Measurements from ENCODE around the gene CRKL.
"Not testable (repeated sequence)": the region's sequence is repeated elsewhere in the genome, so short reads cannot be mapped to it uniquely, and the experiment has no call there.

The CRKL gene

DNA sequence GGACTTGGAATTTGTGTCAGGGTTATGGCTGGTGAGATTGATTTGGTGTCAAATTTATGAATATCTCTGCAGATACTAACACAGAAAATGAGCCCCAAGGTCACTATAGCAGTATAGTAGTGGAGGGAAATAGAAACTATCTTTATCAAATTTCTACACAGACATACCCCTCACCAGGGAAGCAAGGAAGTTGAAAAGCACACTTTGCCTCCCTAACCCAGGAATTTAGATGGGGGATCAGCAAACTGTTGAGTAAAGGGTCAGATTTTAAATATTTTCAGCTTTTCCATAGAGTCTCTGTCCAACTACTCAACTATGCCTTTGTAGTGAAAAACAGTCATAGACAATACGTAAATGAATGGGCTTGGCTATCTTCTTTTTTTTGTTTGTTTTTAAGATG is 12.8 kb downstream of the CRKL start:
- POLR2A ChIA-PET: no interaction called here
- no peak for DNase-seq (ENCODE audit: low read depth, low spot score)
- CTCF ChIA-PET: interaction anchor here (1.5 to 1.9 kb wide), 2 partner anchors 8 to 10 kb away, joined by 4 to 8 read pairs; no protein-coding TSS in a partner anchor
- no peak overlapping the region for H3K4me3 ChIP-seq (ENCODE audit: low read depth, low read length)
- TF ChIP-seq, protein P1, sequence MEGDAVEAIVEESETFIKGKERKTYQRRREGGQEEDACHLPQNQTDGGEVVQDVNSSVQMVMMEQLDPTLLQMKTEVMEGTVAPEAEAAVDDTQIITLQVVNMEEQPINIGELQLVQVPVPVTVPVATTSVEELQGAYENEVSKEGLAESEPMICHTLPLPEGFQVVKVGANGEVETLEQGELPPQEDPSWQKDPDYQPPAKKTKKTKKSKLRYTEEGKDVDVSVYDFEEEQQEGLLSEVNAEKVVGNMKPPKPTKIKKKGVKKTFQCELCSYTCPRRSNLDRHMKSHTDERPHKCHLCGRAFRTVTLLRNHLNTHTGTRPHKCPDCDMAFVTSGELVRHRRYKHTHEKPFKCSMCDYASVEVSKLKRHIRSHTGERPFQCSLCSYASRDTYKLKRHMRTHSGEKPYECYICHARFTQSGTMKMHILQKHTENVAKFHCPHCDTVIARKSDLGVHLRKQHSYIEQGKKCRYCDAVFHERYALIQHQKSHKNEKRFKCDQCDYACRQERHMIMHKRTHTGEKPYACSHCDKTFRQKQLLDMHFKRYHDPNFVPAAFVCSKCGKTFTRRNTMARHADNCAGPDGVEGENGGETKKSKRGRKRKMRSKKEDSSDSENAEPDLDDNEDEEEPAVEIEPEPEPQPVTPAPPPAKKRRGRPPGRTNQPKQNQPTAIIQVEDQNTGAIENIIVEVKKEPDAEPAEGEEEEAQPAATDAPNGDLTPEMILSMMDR (IDR thresholded peaks at IDR 0.05; ENCODE audit: insufficient read depth, low read length, missing control alignments): no peak

DNA sequence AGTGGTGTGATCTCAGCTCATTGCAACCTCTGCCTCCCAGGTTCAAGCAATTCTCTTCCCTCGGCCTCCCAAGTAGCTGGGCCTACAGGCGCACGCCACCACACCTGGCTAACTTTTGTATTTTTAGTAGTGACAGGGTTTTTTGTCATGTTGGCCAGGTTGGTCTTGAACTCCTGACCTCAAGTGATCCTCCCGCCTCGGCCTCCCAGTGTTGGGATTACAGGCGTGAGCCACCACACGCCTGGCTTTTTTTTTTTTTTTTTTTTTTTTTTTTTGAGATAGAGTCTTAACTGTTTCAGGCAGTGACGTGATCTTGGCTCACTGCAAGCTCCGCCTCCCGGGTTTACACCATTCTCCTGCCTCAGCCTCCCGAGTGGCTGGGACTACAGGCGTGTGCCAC is 13.2 kb downstream of the CRKL start:
- CTCF ChIA-PET: interaction anchor here (1.5 to 1.9 kb wide), 3 partner anchors 9 to 45 kb away, joined by 4 to 8 read pairs (median 6); no protein-coding TSS in a partner anchor
- DNase-seq (ENCODE audit: low read depth, low spot score); H3K4me3 ChIP-seq (ENCODE audit: low read depth, low read length); POLR2A ChIA-PET: not testable (repeated sequence)

DNA sequence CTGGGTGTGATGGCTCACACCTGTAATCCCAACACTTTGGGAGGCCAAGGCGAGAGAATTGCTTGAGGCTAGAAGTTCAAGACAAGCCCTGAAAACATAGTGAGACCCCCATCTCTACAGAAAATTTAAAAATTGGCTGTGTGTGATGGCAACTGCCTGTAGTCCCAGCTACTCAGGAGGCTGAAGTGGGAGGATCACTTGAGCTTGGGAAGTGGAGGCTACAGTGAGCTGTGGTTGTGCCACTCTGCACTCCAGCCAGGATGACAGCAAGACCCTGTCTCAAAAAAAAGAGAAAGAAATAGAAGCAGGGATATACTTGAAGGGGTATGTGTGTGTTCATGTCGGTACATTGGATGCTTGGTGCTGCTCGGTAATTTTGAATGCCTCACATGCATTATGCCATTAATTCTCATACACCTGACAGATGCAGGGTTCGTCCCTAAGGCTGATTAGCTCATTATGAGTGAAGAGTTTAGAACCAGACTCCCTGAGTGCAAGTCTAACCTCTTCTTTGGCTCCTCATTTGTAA is 14.0 kb downstream of the CRKL start:
- TF ChIP-seq, protein P1 (IDR thresholded peaks at IDR 0.05; ENCODE audit: insufficient read depth, low read length, missing control alignments): no peak
- ChIA-PET CTCF (interaction anchor here (1.0 to 1.9 kb wide), 5 partner anchors 9 to 45 kb away, joined by 3 to 8 read pairs (median 5); partner anchors contain the start of gene CRKL), POLR2A (no interaction called here)
- DNase-seq (ENCODE audit: low read depth, low spot score): no peak
- no peak overlapping the region for H3K4me3 ChIP-seq (ENCODE audit: low read depth, low read length)

DNA sequence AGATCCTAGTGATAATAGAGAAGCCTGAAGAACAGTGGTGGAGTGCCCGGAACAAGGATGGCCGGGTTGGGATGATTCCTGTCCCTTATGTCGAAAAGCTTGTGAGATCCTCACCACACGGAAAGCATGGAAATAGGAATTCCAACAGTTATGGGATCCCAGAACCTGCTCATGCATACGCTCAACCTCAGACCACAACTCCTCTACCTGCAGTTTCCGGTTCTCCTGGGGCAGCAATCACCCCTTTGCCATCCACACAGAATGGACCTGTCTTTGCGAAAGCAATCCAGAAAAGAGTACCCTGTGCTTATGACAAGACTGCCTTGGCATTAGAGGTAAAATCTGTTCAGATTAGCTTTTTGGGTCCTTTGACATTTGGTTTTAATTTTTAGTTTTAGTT is 16.7 kb downstream of the CRKL start:
- TF ChIP-seq, protein P1 (IDR thresholded peaks at IDR 0.05; ENCODE audit: insufficient read depth, low read length, missing control alignments): no peak
- no peak overlapping the region for H3K4me3 ChIP-seq (ENCODE audit: low read depth, low read length)
- no peak for DNase-seq (ENCODE audit: low read depth, low spot score)
- CTCF ChIA-PET: interaction anchor here (1.0 to 2.2 kb wide), 3 partner anchors 10 to 28 kb away, joined by 3 to 6 read pairs (median 5); partner anchors contain the start of gene CRKL
- POLR2A ChIA-PET: no interaction called here

DNA sequence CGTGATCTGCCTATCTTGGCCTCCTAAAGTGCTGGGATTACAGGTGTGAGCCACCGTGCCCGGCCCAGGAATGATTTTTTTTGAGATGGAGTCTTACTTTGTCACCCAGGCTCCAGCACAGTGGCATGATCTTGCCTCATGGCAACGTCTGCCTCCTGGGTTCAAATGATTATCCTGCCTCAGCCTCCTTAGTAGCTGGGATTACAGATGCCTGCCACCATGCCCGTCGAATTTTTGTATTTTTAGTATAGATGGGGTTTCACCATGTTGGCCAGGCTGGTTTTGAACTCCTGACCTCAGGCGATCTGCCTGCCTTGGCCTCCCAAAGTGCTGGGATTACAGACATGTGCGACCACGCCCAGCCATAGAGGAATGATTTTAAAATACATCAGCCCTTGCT is 17.8 kb downstream of the CRKL start:
- POLR2A ChIA-PET; DNase-seq (ENCODE audit: low read depth, low spot score): not testable (repeated sequence)
- CTCF ChIA-PET: interaction anchor here (2.2 to 3.4 kb wide), 2 partner anchors 11 to 25 kb away, joined by 6 to 14 read pairs; no protein-coding TSS in a partner anchor

DNA sequence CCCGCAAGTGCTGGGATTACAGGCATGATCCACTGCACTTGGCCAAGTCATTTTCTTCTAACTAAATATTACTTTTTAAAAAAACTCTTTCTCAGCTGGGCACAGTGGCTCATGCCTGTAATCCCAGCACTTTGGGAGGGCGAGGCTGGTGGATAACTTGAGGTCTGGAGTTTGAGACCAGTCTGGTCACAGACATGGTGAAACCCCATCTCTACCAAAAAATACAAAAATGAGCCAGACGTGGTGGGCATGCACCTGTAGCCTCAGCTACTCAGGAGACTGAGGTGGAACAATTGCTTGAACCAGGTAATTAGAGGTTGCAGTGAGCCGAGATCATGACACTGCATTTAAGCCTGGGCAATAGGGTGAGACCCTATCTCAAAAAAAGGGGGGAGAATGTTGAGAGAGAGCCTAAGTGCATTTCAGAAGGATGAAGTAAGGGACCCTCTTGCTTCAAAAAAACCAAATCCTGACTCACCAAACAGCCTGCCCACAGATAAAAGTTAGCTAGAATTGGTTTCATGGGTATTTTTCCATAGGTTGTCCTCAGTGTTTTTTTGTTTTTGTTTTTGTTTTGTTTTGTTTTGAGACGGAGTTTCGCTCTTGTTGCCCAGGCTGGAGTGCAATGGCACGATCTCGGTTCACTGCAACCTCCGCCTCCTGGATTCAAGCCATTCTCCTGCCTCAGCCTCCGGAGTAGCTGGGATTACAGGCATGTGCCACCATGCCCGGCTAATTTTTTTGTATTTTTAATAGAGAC is 18.8 kb downstream of the CRKL start:
- H3K4me3 ChIP-seq (ENCODE audit: low read depth, low read length); DNase-seq (ENCODE audit: low read depth, low spot score); POLR2A ChIA-PET: not testable (repeated sequence)
- CTCF ChIA-PET: interaction anchor here (0.7 to 3.4 kb wide), 2 partner anchors 20 to 24 kb away, joined by 3 to 14 read pairs; no protein-coding TSS in a partner anchor

More for the DNA sequence above, 17.8 kb downstream of the CRKL start:
- not testable (repeated sequence) for H3K4me3 ChIP-seq (ENCODE audit: low read depth, low read length)

DNA sequence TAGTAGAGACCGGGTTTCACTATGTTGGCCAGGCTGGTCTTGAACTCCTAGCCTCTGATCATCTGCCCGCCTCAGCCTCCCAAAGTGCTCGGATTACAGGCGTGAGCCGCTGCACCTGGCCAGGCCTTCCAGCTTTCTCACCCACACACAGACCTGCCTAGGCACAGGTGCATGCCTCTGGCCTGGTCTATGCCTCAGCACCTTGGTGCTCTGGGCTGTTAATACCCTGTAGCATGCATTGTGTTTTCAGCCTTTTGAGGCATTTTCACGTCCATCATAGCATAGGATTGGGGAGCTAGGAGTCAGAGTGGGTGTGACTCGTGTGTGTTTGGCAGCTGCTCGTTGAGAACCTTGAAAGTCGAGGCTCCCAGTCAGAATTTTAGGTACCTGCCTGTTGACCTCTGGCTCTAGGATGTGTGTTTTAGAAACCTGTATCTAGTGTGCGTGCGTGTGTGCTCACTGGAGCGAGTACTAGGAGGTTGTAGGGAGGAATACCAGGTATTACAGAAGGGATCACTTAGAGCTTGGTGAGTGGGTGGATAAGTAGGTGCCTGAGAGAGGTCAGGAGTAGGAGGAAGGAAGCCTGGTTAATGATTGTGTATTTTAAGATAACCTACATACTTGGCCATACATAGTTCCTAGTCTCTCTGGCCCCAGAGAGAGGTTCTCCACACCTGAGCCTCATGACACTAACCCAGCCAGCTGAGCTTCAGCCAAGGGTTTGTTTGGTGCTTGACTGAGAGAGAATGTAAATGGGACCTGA is 20.0 kb downstream of the CRKL start:
- DNase-seq (ENCODE audit: low read depth, low spot score): no peak
- TF ChIP-seq, protein P1 (IDR thresholded peaks at IDR 0.05; ENCODE audit: insufficient read depth, low read length, missing control alignments): no peak
- ChIA-PET POLR2A (no interaction called here), CTCF (interaction anchor here (0.6 to 3.4 kb wide), 5 partner anchors 12 to 51 kb away, joined by 3 to 14 read pairs (median 3); no protein-coding TSS in a partner anchor)
- no peak overlapping the region for H3K4me3 ChIP-seq (ENCODE audit: low read depth, low read length)
